HepG2 (cell line): ENCODE measurements around the gene ODAM. TPM values are rescaled to one million over a fixed set of nuclear protein-coding genes. Genes with fewer than 3 reads are reported as not detected.

Source experiments
- CC2D1A ChIP-seq: sonication (generic); formaldehyde crosslinking; IDR thresholded peaks from 2 replicates; pipeline ENCODE4 v1.8.1; 2023; ENCODE audit warnings: mild to moderate bottlenecking, missing genetic modification reagents
- CEBPG ChIP-seq: IDR thresholded peaks from 2 replicates; pipeline ENCODE4 v1.6.1; 2016
- CEBPZ ChIP-seq: IDR thresholded peaks from 2 replicates; pipeline ENCODE4 v1.6.1; 2012; ENCODE audit warnings: low read length, improper control_type of control experiment
- FOXO1 ChIP-seq: sonication (generic); formaldehyde crosslinking; IDR thresholded peaks from 2 replicates; pipeline ENCODE4 v1.4.0; 2020; ENCODE audit warnings: missing genetic modification reagents
- GATAD1 ChIP-seq: IDR thresholded peaks from 2 replicates; pipeline ENCODE4 v1.6.1; 2016; ENCODE audit warnings: missing genetic modification reagents, missing compliant biosample characterization
- HES4 ChIP-seq: sonication (generic); formaldehyde crosslinking; IDR thresholded peaks from 2 replicates; pipeline ENCODE4 v1.9.0; 2021; ENCODE audit warnings: mild to moderate bottlenecking, missing genetic modification reagents, borderline replicate concordance
- KDM2A ChIP-seq: sonication (generic); formaldehyde crosslinking; IDR thresholded peaks from 2 replicates; pipeline ENCODE4 v1.4.0; 2020; ENCODE audit warnings: low read depth, missing genetic modification reagents, borderline replicate concordance
- SPEN ChIP-seq: sonication (generic); formaldehyde crosslinking; IDR thresholded peaks from 2 replicates; pipeline ENCODE4 v1.5.1; 2020; ENCODE audit warnings: low read depth, mild to moderate bottlenecking, missing genetic modification reagents
- TCF7 ChIP-seq: sonication (generic); IDR thresholded peaks from 2 replicates; pipeline ENCODE4 v1.6.1; 2016; ENCODE audit warnings: antibody characterized with exemption, low read depth
- ZMYM2 ChIP-seq: sonication (generic); formaldehyde crosslinking; IDR thresholded peaks from 2 replicates; pipeline ENCODE4 v1.8.0; 2022; ENCODE audit warnings: mild to moderate bottlenecking, missing genetic modification reagents
- ZMYM3 ChIP-seq: sonication (generic); formaldehyde crosslinking; IDR thresholded peaks from 2 replicates; pipeline ENCODE4 v1.5.1; 2020; ENCODE audit warnings: mild to moderate bottlenecking, missing genetic modification reagents
- ZNF121 ChIP-seq: sonication (generic); formaldehyde crosslinking; IDR thresholded peaks from 2 replicates; pipeline ENCODE4 v1.5.0; 2020; ENCODE audit warnings: mild to moderate bottlenecking, missing genetic modification reagents
- ZNF136 ChIP-seq: sonication (generic); formaldehyde crosslinking; IDR thresholded peaks from 2 replicates; pipeline ENCODE4 v1.8.1; 2022; ENCODE audit warnings: low read depth, mild to moderate bottlenecking, moderate library complexity, missing genetic modification reagents
- ZNF33A ChIP-seq: sonication (generic); formaldehyde crosslinking; IDR thresholded peaks from 2 replicates; pipeline ENCODE4 v1.5.1; 2020; ENCODE audit warnings: missing genetic modification reagents, mild to moderate bottlenecking, moderate library complexity, borderline replicate concordance
- ZNF646 ChIP-seq: sonication (generic); formaldehyde crosslinking; IDR thresholded peaks from 2 replicates; pipeline ENCODE4 v1.9.0; 2021; ENCODE audit warnings: mild to moderate bottlenecking, missing genetic modification reagents
- polyA plus RNA-seq, 8 experiments: library from polyadenylated mRNA; depleted of rRNA in 3 of 8; stranded (reverse) in 7 of 8; unstranded in 1 of 8; fragments of >200 nt; fragmentation: Illumina TruSeq in 4 of 8; extraction: Trizol in 4 of 8; gene quantifications; 2 replicates each; pipeline versions ENCODE4 v1.2.1 to v1.2.3, GENCODE V29; 2011 to 2016; ENCODE audit warnings: low read depth in 4 of 8, missing spikeins in 1 of 8, mixed read lengths in 1 of 8; ENCODE audit not compliant: insufficient read depth in 1 of 8
- total RNA-seq, 5 experiments: library from RNA; depleted of rRNA; stranded (reverse); fragments of >200 nt; fragmentation: Illumina TruSeq; extraction: Trizol; gene quantifications; 2 replicates each; pipeline ENCODE4 v1.2.3, GENCODE V29; 2016; ENCODE audit warnings: low read depth in 1 of 5
- TF ChIP-seq, protein P1 (sequence below): sonication (generic); formaldehyde crosslinking; IDR thresholded peaks from 2 replicates; pipeline ENCODE4 v1.8.0; 2022; ENCODE audit warnings: mild to moderate bottlenecking, missing genetic modification reagents, borderline replicate concordance
- TF ChIP-seq, protein P2 (sequence below): IDR thresholded peaks from 2 replicates; pipeline ENCODE4 v1.6.1; 2016; ENCODE audit warnings: missing genetic modification reagents, missing compliant biosample characterization

Gene ODAM
- total and polyA plus RNA-seq, 2 of the 13 experiments (the other 11 are each of a cell fraction or from before 2014, with no cell fraction given) = 94.6 to 115 TPM

GRCh38 chr4:70203601-70204000, 8.1 kb downstream of the ODAM start (continued):
- TF ChIP-seq ZMYM3 (CRISPR knock-in tag) = no peak
- TF ChIP-seq HES4 (CRISPR knock-in tag) = no peak
- peak; percentile 72 for TF ChIP-seq TCF7
- TF ChIP-seq ZNF33A (CRISPR knock-in tag) = no peak
- TF ChIP-seq, protein P1, sequence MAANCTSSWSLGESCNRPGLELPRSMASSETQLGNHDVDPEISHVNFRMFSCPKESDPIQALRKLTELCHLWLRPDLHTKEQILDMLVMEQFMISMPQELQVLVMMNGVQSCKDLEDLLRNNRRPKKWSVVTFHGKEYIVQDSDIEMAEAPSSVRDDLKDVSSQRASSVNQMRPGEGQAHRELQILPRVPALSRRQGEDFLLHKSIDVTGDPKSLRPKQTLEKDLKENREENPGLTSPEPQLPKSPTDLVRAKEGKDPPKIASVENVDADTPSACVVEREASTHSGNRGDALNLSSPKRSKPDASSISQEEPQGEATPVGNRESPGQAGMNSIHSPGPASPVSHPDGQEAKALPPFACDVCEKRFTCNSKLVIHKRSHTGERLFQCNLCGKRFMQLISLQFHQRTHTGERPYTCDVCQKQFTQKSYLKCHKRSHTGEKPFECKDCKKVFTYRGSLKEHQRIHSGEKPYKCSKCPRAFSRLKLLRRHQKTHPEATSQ = no peak; the same call in 1 of the 2 replicates
- no peak for TF ChIP-seq ZNF136 (CRISPR knock-in tag)
- no peak for TF ChIP-seq FOXO1 (CRISPR knock-in tag)
- 0 out of 2 replicates have a peak, but pooled peaks have one; percentile 14 for TF ChIP-seq CEBPG (CRISPR knock-in tag)
- TF ChIP-seq ZMYM2 = no peak
- TF ChIP-seq, protein P2, sequence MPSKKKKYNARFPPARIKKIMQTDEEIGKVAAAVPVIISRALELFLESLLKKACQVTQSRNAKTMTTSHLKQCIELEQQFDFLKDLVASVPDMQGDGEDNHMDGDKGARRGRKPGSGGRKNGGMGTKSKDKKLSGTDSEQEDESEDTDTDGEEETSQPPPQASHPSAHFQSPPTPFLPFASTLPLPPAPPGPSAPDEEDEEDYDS (CRISPR knock-in tag) = no peak
- no peak for TF ChIP-seq CC2D1A (CRISPR knock-in tag)
- TF ChIP-seq ZNF646 (CRISPR knock-in tag) = no peak
- TF ChIP-seq ZNF121 (CRISPR knock-in tag) = no peak
- no peak for TF ChIP-seq GATAD1 (CRISPR knock-in tag)
- TF ChIP-seq KDM2A (CRISPR knock-in tag) = no peak
- TF ChIP-seq CEBPZ = no peak
- no peak for TF ChIP-seq SPEN (CRISPR knock-in tag)
